ENCODE results near the gene MTA3.
"Not testable (repeated sequence)": the region's sequence is repeated elsewhere in the genome, so short reads cannot be mapped to it uniquely, and the experiment has no call there.

The MTA3 gene

GRCh38 chr2:42581257-42581656, 12.8 kb downstream of the MTA3 start:
- no peak for TF ChIP-seq CTCF (IDR thresholded peaks at IDR 0.05; ENCODE audit: low read depth, low read length)
- DNase-seq (ENCODE audit: extremely low read depth, low read depth): no peak

GRCh38 chr2:42584628-42585027, 16.2 kb downstream of the MTA3 start:
- not testable (repeated sequence) for DNase-seq (ENCODE audit: extremely low read depth, low read depth)

- no peak for DNase-seq (ENCODE audit: extremely low read depth, low read depth)
Observed at GRCh38 chr2:42585779-42586178, 17.3 kb downstream of the MTA3 start.

GRCh38 chr2:42587526-42588117, 19.2 kb downstream of the MTA3 start:
- DNase-seq (ENCODE audit: extremely low read depth, low read depth): no peak
- no peak for TF ChIP-seq CTCF (IDR thresholded peaks at IDR 0.05; ENCODE audit: low read depth, low read length)

More at GRCh38 chr2:42585779-42586178, 17.3 kb downstream of the MTA3 start:
- TF ChIP-seq CTCF (IDR thresholded peaks at IDR 0.05; ENCODE audit: low read depth, low read length): no peak

GRCh38 chr2:42588121-42588520, 19.7 kb downstream of the MTA3 start:
- no peak for TF ChIP-seq CTCF (IDR thresholded peaks at IDR 0.05; ENCODE audit: low read depth, low read length)

GRCh38 chr2:42590176-42590575, 21.7 kb downstream of the MTA3 start:
- no peak for TF ChIP-seq CTCF (IDR thresholded peaks at IDR 0.05; ENCODE audit: low read depth, low read length)
- no peak for DNase-seq (ENCODE audit: extremely low read depth, low read depth)

More at GRCh38 chr2:42588121-42588520, 19.7 kb downstream of the MTA3 start:
- no peak for DNase-seq (ENCODE audit: extremely low read depth, low read depth)

GRCh38 chr2:42593282-42593681, 24.9 kb downstream of the MTA3 start:
- DNase-seq (ENCODE audit: extremely low read depth, low read depth): no peak
- no peak for TF ChIP-seq CTCF (IDR thresholded peaks at IDR 0.05; ENCODE audit: low read depth, low read length)

- DNase-seq (ENCODE audit: extremely low read depth, low read depth): no peak
- TF ChIP-seq CTCF (IDR thresholded peaks at IDR 0.05; ENCODE audit: low read depth, low read length): no peak
Observed at GRCh38 chr2:42598656-42599055, 30.2 kb downstream of the MTA3 start.
